ENCODE data around the gene ZFP62. TPM values are rescaled to one million over a fixed set of nuclear protein-coding genes. Genes with fewer than 3 reads are reported as not detected.

ZFP62 gene
- total RNA-seq, 1 donor: 11.3 TPM

DNA sequence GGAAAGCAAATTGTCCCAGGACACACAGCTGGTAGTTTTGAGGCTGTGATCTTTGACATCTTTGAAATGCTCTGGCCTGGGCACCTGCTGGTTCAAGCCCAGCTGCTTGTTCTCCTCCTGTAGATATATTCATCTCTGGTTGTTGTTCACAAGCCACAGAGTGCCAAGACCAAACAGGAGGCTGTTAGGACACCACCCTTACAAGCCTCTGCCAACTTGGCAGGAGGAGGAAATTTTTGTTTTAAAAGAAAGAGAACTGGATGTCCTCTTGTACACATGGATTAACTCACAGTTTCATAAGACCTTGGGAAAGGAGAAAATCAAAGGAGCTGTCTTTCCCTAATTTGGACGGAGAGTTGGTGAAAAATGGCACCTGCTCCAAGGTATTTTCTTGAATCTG is 8.5 kb upstream of the ZFP62 start:
- DNase-seq (ENCODE audit: low read depth in 2 of 3, low spot score in 2 of 3): no peak

DNA sequence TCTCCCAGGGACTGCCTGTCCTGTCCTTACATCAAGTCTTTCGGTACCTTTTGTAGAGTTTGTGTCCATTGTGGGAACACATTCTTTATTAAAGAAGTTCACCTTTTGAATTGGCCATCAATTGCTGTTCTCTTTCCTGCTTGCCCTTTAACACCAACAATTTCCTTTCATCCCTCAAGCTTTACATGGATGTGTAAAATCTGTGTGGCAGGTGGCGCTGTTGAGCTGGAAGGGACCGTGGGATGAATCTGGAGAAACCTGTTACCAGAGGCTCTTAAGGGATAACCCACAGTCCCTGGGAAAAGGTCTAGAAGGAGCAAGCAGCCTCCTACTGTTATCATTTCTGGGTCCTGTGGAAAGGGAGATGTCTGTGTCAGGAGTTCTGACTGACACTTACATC is 7.9 kb upstream of the ZFP62 start:
- peak in 2 of 3 donors; percentile 51 to 75 for DNase-seq (ENCODE audit: low read depth in 2 of 3, low spot score in 2 of 3)

DNA sequence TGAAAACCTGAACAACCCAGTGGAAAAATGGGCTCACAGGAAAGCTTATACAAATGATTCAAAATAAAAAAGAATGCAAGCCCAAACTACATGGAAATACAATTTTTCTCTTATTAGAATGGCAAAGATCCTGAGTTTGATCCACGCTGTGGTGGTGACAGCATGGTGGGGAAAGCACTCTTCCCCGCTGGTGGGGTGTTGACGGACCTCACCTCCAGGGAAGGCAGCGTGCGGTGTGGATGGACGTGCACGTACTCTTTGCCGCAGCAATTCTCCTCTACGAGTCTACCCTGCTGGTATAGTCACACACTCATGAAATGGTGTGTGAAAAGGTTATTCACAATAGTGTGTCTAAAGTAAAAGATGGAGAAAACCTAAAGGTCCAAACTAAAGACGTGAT is 5.9 kb upstream of the ZFP62 start:
- DNase-seq (ENCODE audit: low read depth in 2 of 3, low spot score in 2 of 3): no peak

DNA sequence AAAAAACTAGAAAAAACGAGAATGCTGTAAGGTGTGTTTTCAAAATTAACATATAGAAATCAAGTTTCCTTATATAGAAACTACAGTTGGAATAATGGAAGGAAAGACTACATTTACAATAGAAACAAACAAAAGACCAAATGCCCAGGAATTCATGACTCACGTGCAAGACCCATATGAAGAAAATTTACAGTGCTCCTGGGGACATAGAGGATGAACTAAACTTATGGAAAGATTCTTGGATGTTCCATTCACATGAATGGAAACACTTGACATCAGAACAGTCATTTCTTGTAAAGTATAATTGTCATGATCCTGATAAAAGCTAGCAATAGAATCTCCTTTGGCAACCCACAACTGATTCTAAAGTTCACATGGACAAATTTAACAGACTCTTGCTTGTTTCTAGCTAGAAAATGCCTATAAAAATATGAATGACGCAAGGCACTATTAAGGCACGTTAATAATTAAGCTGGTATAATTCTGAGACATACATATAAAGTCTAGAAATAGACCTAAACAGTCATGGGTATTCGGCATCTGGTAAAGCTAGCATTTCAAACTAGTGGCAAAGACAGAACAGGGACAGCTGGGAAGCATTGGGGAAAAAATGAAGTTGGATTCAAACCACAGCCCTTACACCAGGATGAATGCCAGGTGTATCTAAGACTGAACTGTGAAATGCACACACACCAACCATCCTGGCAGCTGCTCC is 5.1 kb upstream of the ZFP62 start:
- DNase-seq (ENCODE audit: low read depth in 2 of 3, low spot score in 2 of 3): no peak

DNA sequence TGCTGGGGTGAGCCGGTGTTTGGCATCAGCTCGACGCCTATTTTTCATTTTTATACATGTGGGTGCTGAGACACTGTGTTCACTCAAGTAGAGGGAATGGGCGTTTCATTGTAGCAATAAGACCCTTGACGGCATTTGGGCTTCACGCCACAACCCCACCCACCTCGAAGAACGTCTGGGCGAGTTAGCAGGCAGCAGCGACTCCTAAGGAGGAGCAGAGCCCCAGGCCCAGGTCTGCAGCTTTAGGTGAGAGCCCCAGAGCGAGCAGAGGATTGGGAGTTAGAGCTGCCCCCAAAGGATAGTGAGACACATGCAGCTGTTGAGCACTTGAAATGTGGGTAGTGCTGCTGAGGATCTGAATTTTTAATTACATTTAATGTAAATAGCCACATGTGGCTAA is 1.6 kb upstream of the ZFP62 start:
- DNase-seq (ENCODE audit: low read depth in 2 of 3, low spot score in 2 of 3): no peak

DNA sequence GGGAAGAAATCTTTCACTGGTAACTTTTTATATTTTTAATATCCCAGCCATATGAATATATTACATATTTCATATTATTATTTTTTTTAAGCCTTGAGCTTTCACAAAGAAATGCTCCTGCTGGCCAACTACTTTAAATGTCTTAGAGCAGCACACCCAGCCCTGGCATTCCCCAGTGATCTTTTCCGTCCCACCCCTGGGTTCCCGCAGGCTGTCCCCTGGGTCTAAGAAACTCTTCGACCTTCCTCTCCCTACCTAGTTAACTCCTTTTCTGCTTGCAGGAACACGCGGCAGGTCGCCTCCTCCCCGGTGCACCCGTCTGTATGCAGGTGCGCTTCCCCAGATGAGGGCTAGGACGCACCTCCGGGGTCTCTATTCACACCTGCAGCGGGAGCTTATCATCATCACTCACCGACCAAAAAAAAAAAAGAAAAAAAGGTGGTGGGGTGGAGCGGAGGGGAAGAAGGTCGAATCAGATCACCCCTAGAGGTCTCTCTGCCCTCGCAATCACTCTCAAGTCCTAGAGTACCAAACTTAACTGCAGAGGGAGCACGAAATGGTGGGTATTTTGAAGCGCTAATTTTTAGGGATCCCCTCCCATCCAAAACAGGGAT is 696 bp downstream of the ZFP62 start:
- peak in 2 of 3 donors; percentile 83 to 85 for DNase-seq (ENCODE audit: low read depth in 2 of 3, low spot score in 2 of 3)

DNA sequence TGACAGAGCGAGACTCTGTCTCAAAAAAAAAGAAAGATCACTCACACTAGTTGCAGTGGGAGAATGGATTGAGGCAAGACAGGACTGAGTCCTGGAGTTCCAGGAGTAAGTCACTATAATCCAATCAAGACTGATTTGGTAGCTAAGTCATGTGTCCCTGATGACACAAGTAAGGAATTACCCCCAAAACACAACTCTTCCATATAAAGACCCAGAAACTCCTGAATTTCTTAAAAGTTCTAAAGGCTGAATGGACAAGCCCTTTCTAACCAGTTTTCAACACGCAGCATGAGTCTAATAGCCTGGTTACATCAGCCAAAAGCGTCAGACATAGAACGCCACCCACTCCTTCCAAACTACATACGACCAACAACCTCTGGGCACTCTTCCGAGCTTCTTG is 2.5 kb downstream of the ZFP62 start:
- DNase-seq (ENCODE audit: low read depth in 2 of 3, low spot score in 2 of 3): no peak

DNA sequence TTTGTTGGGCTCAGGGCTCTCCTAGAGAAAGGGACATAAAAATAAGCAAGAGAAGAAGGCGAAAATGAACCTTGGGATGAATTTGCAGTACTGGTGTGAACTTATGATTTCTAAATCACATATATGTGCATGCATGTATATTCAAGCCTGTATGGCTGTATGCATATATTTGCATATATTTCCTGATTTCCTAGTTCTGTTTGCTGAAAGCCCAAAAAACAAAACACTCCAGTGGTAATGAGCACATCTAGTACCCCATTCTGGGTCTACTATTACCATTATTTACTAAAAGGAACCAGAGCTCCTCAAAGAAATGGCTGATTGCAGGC is 7.3 kb downstream of the ZFP62 start:
- DNase-seq (ENCODE audit: low read depth in 2 of 3, low spot score in 2 of 3): no peak

DNA sequence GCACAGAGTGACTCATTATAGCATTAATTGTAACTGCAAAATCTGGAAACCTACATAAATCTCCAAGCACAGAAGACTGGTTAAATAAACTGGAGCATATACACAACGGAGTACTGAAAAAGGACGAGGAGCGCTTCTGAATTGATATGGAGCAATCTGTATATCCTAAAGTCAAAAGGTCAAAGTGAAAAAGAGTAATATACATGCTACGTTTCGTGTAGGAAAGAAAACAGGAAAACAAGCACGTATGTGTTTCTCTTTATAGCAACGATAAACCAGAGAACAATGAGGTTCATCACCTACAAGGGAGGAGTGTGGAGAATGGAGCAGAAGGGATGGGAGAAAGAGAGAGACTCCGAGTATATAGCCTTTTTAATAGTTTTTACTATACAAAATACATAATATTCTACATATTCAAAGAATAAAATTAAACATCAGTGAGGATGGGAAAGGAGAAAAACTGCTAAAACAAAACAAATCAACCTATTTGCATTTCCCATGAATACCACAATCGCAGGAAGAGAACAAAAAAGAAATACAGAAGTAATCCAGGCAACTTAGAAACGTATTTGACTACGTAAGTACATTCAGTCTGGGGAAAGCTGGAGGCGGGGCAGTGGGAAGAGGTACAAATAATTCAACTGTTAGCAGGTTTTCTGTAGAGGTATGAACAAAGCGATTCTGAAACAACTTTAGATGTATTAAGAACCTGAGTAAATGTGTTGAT is 7.8 kb downstream of the ZFP62 start:
- no peak for DNase-seq (ENCODE audit: low read depth in 2 of 3, low spot score in 2 of 3)

DNA sequence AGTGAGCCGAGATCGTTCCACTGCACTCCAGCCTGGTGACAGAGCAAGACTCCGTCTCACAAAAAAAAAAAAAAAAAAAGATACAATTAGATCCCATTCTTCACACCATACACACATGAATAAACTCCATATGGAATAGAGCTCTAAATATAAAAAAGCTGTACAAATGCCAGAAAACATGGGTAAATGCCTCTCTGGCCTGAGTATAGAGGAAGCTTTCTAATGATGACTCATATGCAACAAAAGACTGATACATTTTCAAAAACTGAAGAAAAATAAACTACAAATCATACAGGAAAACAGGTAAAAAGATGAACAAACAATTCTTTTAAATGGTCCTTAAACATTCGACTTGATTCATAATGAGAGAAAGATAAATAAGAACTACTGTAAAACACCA is 8.6 kb downstream of the ZFP62 start:
- no peak for DNase-seq (ENCODE audit: low read depth in 2 of 3, low spot score in 2 of 3)

DNA sequence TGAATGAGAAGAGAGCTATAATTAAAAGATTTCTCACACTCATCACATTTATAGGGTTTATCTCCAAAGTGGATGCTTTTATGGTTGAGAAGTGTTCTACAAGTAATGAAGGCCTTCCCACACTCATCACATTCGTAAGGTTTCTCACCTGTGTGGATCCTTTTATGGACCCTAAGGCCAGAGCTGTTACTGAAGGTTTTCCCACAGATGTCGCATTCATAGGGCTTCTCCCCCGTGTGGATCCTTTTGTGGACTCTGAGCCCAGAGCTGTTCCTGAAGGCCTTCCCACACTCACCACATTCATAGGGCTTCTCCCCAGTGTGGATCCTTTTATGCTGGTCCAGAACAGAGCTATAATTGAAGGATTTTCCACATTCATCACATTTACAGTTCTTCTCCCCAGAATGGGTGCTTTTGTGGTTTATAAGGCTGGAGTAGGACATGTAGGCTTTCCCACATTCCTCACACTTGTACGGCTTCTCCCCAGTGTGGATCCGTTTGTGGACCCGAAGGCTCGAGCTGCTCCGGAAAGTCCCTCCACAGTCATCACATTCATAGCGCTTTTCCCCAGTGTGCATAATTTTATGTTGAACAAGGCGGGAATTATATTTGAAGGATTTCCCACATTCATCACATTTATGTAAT is 10.5 kb downstream of the ZFP62 start:
- DNase-seq (ENCODE audit: low read depth in 2 of 3, low spot score in 2 of 3): no peak

DNA sequence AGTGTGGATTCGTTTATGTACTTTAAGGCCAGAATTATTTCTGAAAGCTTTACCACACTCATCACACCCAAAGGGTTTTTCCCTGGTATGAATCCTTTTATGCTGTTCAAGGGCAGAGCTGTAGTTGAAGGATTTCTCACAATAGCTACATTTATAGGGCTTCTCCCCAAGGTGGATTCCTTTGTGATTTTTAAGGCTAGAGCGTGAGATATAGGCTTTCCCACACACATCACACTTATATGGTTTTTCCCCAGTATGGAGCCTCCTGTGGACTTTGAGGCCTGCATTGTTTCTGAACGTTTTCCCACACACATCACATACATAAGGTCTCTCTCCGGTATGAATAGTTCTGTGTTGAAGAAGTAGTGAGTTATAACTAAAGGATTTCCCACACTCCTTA is 11.2 kb downstream of the ZFP62 start:
- no peak for DNase-seq (ENCODE audit: low read depth in 2 of 3, low spot score in 2 of 3)

DNA sequence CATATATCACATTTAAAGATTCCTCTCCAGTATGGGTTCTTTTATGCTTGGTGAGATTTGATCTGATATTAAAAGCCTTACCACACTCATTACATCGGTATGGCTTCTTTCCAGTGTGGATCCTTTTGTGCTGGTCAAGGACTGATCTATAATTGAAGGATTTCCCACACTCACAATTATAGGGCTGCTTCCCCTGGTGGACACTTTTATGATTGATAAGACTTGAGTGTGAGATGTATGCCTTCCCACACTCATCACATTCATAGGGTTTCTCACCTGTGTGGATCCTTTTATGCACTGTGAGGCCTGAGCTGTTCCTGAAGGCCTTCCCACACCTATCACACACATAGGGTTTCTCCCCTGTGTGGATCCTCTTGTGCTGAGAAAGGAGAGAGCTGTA is 12.2 kb downstream of the ZFP62 start:
- no peak for DNase-seq (ENCODE audit: low read depth in 2 of 3, low spot score in 2 of 3)

DNA sequence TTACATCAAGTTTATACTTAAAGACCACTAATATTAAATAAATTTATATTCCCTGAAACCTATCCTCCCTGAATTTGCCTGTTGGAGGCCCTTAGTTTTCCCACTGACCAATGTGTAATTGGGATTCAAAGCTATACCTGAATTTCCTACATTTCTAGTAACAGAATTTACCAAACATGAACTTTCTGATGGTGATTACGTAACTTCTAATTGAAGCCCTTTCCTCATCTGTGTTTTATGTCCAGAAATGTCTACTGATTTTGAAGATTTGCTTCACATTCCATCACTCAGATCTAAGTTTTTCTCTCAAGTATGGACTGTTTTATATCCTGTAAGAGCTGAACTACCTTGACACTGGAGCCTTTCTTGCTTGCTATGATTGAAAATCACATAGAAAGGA is 12.8 kb downstream of the ZFP62 start:
- DNase-seq (ENCODE audit: low read depth in 2 of 3, low spot score in 2 of 3): no peak

DNA sequence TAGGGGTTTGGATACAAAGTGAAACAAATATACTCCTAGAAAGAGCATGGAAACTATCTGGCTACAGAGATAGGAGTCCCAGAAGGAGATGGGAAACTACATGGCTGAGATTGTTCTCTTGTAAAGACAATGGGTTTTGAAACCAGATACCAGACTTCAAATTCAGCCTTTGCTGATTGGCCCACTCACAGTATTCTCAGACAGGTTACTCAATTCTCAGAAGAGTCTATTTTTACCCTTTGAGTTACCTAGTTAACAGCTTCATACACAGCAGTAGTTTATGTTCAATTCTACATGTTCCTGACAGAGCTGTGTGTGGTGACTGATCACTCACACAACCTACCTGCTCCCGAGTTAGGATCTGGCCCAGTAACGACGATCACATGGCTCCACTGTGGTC is 14.1 kb downstream of the ZFP62 start:
- DNase-seq (ENCODE audit: low read depth in 2 of 3, low spot score in 2 of 3): no peak

DNA sequence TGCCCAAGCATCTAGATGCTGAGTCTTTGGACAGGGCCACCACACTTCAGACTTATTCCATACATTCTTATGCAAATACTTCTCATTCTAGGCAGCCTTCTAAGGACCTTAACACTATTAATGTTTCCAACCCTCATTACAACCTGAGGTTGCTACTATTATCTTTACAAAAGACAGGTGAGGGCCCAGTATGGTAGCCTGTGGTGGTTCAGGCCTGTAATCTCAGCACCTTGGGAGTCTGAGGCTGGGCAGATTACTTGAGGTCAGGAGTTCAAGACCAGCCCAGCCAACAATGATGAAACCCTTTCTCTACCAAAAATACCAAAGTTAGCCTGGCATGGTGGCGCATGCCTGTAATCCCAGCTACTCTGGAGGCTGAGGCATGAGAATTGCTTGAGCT is 16.2 kb downstream of the ZFP62 start:
- no peak for DNase-seq (ENCODE audit: low read depth in 2 of 3, low spot score in 2 of 3)

DNA sequence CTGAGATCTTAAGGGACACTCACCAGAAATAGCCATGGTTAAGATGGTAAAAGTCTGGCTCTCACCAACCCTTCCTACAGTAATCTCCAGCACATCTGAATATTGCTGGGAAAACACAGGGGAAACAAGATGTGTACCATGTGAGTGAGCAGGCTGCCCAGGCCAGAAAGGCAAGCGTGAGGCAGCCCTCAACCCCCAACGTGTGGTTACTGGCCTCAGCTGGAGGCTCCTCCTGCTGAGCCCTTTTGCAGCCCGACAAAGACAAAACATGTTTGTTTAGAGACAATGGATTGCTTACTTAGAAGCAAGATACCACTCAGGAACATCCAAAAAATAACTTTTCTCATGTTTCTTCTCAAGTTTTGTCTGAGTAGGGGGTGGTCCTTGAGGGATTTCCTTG is 16.6 kb downstream of the ZFP62 start:
- DNase-seq (ENCODE audit: low read depth in 2 of 3, low spot score in 2 of 3): no peak

DNA sequence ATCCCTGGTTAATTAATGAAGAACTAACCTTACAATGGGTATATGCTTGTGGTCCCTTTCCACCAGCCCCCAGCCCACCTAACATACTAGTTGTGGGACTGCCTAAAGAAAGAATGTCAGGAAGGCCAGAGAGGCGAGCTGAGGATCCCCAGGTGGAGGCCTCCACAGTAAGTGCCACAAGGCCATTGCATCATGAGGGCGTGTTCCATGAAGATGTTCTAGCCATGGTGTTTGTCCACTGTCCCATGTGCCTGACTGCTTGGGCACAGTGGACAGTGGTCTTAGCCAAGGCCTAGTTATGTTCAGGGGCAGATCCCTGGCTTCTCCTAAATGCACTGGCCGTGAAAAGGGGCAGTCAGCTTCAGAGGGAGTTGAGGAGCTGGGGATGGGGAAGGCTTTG is 21.1 kb downstream of the ZFP62 start:
- no peak for DNase-seq (ENCODE audit: low read depth in 2 of 3, low spot score in 2 of 3)

DNA sequence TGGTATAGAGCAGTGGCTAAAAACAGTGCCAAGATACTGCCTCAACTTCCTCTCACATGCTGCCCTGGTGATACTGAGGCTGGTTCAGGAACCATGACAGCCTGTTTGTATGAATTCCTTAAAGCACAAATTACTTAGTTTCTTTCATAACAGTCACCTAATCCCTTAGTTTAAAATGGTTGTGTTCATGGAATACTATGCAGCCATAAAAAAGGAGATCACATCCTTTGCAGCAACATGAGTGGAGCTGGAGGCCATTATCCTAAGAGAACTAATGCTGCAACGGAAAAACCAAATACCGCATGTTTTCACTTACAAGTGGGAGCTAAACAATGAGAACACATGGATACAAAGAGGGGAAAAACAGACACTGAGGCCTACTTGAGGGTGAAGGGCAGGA is 21.8 kb downstream of the ZFP62 start:
- DNase-seq (ENCODE audit: low read depth in 2 of 3, low spot score in 2 of 3): no peak

DNA sequence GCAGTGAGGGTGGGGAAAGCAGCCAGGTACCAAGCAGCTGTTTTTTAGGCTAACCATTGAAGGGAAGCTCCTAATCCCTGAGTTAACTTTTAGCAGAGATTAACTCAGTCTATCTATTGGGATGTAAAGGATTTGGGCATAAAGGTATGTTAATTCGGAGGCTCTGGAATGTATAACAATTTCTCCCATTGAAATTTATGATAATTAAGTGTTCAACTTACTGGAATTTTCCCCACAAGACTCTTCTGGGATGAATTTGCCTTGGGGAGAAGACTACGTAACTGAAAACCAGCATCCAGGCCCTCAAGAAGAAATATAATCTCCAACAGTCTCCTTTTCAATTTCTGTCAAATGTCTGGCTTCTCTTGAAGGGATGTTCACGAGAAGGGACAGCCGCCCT is 23.6 kb downstream of the ZFP62 start:
- no peak for DNase-seq (ENCODE audit: low read depth in 2 of 3, low spot score in 2 of 3)

DNA sequence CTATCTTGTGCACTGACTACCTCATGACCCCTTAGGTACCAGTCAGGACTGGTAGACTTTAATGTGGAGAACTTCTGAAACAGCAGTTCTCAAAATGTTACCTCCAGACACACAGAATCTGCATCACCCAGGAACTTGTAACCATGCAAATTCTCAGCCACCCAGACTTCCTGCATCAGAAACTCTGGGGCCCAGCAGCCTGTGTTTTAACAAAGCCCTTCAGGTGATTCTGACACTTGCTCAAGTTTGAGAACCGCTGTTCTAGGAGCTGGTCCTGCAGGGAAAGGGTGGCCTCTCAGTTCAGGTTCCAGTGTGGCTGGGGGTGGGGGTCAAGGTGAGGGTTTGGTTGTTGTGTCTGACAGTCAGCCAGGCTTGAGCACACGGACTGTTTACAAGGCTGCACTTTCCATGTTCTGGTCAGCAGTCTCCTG is 28.4 kb downstream of the ZFP62 start:
- no peak for DNase-seq (ENCODE audit: low read depth in 2 of 3, low spot score in 2 of 3)

Measured in hematopoietic multipotent progenitor cell (in vitro differentiated cells).